ENCODE results near the gene FNDC8.

FNDC8 gene

DNA sequence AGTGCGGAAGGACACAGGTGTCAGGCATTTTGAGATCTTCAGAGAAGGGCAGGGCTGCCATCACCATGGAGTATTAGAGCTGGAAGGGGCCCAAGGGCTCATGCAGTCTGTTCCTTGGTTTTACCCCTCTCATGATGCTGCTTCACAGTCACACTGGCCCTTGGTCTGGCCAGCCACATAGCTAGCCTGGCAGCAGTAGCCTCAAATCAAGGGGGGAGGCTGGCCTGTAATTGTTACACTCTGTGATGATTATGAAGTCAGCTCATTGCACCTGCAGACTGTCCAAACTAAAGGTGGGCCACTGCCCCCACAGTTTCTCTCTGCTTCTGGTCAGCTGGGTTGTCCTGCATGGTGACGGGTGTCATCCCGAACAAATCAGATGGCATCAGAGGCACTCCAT, at the start of gene FNDC8:
Gene FNDC8 (plus strand): TSS at position 301 of the 400 bp plus-strand sequence. CDS start 79 bp downstream, at position 380.
- DNase-seq (ENCODE audit: insufficient read length, low spot score) (no peak), FAIRE-seq (no peak)
- TF ChIP-seq, protein P1, sequence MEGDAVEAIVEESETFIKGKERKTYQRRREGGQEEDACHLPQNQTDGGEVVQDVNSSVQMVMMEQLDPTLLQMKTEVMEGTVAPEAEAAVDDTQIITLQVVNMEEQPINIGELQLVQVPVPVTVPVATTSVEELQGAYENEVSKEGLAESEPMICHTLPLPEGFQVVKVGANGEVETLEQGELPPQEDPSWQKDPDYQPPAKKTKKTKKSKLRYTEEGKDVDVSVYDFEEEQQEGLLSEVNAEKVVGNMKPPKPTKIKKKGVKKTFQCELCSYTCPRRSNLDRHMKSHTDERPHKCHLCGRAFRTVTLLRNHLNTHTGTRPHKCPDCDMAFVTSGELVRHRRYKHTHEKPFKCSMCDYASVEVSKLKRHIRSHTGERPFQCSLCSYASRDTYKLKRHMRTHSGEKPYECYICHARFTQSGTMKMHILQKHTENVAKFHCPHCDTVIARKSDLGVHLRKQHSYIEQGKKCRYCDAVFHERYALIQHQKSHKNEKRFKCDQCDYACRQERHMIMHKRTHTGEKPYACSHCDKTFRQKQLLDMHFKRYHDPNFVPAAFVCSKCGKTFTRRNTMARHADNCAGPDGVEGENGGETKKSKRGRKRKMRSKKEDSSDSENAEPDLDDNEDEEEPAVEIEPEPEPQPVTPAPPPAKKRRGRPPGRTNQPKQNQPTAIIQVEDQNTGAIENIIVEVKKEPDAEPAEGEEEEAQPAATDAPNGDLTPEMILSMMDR (IDR thresholded peaks at IDR 0.05; ENCODE audit: insufficient read depth, missing control alignments), result no peak

GRCh38 chr17:35073183-35073790, 48.1 kb upstream of the FNDC8 start:
- TF ChIP-seq, protein P1 (IDR thresholded peaks at IDR 0.05; ENCODE audit: insufficient read depth, missing control alignments), result no peak
- FAIRE-seq (no peak), DNase-seq (ENCODE audit: insufficient read length, low spot score) (no peak)

DNA sequence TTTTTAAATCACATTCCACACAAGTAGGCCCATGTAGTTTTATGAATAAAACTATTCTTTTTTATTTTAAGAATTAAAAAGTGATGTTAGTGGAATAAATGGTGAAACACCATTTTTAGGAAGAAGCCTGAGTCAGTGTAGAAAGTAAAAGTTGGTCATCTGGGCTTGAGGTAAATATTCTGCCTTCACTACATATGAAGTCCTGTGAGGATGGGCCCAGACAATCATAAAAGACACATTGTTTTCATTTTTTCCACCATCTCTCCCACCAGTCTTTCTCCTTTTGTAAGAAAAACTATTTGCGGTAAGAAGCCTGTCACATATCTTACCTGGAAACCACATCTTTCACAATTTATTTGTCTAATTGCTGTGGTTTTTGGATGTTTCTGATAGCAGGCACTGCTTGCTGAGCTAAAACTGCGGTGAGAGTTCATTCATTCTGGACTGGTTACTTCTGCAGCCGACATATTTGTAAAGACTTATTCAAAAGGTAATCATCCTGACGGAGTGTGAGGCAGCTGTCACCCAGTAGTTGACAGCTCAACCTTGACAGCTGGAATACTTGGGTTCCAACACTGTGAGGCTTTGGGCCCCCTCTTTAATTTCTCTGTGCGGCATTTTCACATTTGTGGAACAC, 47.3 kb upstream of the FNDC8 start:
- FAIRE-seq (no peak), DNase-seq (ENCODE audit: insufficient read length, low spot score) (no peak)
- TF ChIP-seq, protein P1 (IDR thresholded peaks at IDR 0.05; ENCODE audit: insufficient read depth, missing control alignments), result no peak

GRCh38 chr17:35074711-35075707, 46.4 kb upstream of the FNDC8 start:
- no peak for FAIRE-seq
- DNase-seq (ENCODE audit: insufficient read length, low spot score), result no peak
- TF ChIP-seq, protein P1 (IDR thresholded peaks at IDR 0.05; ENCODE audit: insufficient read depth, missing control alignments), result no peak

DNA sequence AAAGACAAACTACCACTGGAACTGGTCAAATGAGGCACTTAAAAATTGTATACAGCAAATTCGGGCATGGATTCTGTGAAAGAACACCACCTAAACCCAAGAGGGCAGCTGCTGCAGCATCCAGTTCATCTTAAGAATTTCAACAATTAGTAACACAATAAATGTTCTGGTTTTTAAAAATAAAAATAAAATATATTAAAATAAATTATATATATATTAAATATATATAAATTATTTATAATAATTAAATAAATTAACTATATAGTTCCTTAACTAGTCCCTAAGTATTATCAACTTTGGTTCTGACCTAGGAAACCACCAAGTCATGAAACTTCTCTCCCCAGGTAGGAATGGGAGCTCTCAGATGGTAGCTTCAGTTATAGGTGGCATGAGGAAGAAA, 44.5 kb upstream of the FNDC8 start:
- no peak for DNase-seq (ENCODE audit: insufficient read length, low spot score)
- TF ChIP-seq, protein P1 (IDR thresholded peaks at IDR 0.05; ENCODE audit: insufficient read depth, missing control alignments), result no peak
- FAIRE-seq, result no peak

DNA sequence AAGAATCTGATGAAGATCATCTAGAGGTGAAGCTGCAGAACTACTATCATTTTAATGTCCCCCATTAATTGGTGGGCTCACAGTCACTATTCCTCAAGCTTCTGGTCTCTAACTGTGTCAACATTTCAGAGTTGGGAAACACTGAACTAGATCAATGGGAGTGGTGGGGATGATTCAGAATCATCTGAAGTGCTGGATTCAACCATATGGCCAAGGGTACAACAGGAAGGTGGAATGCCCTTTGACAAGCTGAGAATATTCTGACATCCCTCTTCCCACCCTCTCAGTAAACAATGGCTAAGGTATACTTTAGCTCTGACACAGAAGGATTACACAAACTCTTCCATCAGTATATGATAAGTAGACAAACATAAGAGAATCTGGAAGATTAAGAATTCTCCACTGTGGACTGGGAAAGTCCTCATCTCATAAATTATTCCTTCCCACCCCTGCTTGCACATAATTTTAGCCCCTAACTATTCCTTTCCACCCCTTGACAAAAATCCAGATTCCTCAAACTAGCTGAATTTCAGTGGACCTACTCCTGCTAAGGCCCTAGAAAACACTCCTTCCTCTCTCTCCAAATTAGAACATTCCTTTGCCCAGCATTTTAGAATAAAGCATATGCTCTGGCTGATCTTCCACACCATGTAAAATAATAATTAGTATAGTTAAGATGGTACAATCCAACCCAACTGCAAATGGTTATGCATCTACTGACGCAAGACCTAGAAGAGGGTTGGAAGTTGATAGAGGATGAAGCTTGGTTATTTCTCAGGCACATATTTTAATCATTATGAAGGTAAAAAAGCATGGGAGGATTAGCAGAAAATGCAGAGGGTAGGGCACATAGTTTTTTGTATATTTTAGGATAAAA, 41.6 kb upstream of the FNDC8 start:
- FAIRE-seq (no peak), DNase-seq (ENCODE audit: insufficient read length, low spot score) (no peak)
- TF ChIP-seq, protein P1 (IDR thresholded peaks at IDR 0.05; ENCODE audit: insufficient read depth, missing control alignments), result no peak
